ENCODE measurements around the gene PDE6B. TPM values are rescaled to one million over a fixed set of nuclear protein-coding genes. Genes with fewer than 3 reads are reported as not detected.

PDE6B gene
- polyA plus RNA-seq, 1 donor from 2014 or later: 3.2 TPM

DNA sequence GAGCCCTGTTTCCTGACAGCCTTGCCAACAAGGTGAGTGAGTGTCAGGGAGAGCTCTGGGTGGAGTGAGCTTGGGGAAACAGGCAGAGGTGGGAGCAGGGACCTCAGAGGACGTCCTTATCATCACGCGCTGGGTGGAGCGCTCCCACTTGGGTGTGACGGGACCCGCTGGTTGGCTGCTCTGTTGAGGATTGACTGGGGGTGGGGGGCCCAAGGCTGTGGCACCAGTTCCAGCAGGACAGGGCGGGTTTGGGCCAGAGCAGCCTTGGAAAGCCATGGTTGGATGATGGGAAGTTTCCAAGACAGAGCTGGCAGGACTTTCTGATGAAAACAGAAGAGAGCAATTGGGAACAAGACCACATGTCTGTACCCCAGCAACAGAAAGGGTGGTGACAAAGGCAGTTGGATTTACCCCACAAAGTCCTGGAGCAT is 77.3 kb downstream of the PDE6B start:
- H3K27me3 ChIP-seq (ENCODE audit: insufficient read depth, low read depth, low read length): no peaks in the 10 kb centered on the region
- no peaks in the 10 kb centered on the region for H4K20me1 ChIP-seq (ENCODE audit: insufficient read depth)
- no peak overlapping the region for H2AFZ ChIP-seq (ENCODE audit: low read depth, low read length)
- peaks cover 16% of the 10 kb centered on the region for H3K79me2 ChIP-seq (replicated peaks; ENCODE audit: insufficient read depth, low read length)
- H3K27ac ChIP-seq (ENCODE audit: low read length): no peak overlapping the region
- no peak overlapping the region for H3K4me3 ChIP-seq (ENCODE audit: low read length)
- no peaks in the 10 kb centered on the region for H3K9me2 ChIP-seq (ENCODE audit: insufficient read depth, low read length)
- no peaks in the 10 kb centered on the region for H3K36me3 ChIP-seq (ENCODE audit: insufficient read depth, low read length)
- no peak overlapping the region for H3K4me2 ChIP-seq (ENCODE audit: low read length)
- H3F3A ChIP-seq (ENCODE audit: insufficient read depth, low read length, poor library complexity, severe bottlenecking): no peaks in the 10 kb centered on the region
- TF ChIP-seq SMC3 (conservative IDR thresholded peaks at IDR 0.05; ENCODE audit: poor library complexity) (no peak), EP300 (conservative IDR thresholded peaks at IDR 0.05; ENCODE audit: poor library complexity, severe bottlenecking) (no peak), POLR2AphosphoS5 (IDR thresholded peaks at IDR 0.05) (no peak), TAF1 (IDR thresholded peaks at IDR 0.05; ENCODE audit: low read depth) (no peak), RAD21 (conservative IDR thresholded peaks at IDR 0.05) (no peak), EZH2 (IDR thresholded peaks at IDR 0.05; ENCODE audit: borderline replicate concordance, insufficient read depth, low read length, poor library complexity, severe bottlenecking) (no peak), MXI1 (conservative IDR thresholded peaks at IDR 0.05; ENCODE audit: poor library complexity, severe bottlenecking) (no peak)
- TF ChIP-seq, protein P1, sequence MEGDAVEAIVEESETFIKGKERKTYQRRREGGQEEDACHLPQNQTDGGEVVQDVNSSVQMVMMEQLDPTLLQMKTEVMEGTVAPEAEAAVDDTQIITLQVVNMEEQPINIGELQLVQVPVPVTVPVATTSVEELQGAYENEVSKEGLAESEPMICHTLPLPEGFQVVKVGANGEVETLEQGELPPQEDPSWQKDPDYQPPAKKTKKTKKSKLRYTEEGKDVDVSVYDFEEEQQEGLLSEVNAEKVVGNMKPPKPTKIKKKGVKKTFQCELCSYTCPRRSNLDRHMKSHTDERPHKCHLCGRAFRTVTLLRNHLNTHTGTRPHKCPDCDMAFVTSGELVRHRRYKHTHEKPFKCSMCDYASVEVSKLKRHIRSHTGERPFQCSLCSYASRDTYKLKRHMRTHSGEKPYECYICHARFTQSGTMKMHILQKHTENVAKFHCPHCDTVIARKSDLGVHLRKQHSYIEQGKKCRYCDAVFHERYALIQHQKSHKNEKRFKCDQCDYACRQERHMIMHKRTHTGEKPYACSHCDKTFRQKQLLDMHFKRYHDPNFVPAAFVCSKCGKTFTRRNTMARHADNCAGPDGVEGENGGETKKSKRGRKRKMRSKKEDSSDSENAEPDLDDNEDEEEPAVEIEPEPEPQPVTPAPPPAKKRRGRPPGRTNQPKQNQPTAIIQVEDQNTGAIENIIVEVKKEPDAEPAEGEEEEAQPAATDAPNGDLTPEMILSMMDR (IDR thresholded peaks at IDR 0.05; ENCODE audit: poor library complexity, severe bottlenecking): no peak
- TF ChIP-seq, protein P2, sequence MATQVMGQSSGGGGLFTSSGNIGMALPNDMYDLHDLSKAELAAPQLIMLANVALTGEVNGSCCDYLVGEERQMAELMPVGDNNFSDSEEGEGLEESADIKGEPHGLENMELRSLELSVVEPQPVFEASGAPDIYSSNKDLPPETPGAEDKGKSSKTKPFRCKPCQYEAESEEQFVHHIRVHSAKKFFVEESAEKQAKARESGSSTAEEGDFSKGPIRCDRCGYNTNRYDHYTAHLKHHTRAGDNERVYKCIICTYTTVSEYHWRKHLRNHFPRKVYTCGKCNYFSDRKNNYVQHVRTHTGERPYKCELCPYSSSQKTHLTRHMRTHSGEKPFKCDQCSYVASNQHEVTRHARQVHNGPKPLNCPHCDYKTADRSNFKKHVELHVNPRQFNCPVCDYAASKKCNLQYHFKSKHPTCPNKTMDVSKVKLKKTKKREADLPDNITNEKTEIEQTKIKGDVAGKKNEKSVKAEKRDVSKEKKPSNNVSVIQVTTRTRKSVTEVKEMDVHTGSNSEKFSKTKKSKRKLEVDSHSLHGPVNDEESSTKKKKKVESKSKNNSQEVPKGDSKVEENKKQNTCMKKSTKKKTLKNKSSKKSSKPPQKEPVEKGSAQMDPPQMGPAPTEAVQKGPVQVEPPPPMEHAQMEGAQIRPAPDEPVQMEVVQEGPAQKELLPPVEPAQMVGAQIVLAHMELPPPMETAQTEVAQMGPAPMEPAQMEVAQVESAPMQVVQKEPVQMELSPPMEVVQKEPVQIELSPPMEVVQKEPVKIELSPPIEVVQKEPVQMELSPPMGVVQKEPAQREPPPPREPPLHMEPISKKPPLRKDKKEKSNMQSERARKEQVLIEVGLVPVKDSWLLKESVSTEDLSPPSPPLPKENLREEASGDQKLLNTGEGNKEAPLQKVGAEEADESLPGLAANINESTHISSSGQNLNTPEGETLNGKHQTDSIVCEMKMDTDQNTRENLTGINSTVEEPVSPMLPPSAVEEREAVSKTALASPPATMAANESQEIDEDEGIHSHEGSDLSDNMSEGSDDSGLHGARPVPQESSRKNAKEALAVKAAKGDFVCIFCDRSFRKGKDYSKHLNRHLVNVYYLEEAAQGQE (IDR thresholded peaks at IDR 0.05; ENCODE audit: borderline replicate concordance): no peak
- H3K9ac ChIP-seq (ENCODE audit: low read length): no peak overlapping the region
- no peaks in the 10 kb centered on the region for H3K9me3 ChIP-seq (ENCODE audit: low read length)

DNA sequence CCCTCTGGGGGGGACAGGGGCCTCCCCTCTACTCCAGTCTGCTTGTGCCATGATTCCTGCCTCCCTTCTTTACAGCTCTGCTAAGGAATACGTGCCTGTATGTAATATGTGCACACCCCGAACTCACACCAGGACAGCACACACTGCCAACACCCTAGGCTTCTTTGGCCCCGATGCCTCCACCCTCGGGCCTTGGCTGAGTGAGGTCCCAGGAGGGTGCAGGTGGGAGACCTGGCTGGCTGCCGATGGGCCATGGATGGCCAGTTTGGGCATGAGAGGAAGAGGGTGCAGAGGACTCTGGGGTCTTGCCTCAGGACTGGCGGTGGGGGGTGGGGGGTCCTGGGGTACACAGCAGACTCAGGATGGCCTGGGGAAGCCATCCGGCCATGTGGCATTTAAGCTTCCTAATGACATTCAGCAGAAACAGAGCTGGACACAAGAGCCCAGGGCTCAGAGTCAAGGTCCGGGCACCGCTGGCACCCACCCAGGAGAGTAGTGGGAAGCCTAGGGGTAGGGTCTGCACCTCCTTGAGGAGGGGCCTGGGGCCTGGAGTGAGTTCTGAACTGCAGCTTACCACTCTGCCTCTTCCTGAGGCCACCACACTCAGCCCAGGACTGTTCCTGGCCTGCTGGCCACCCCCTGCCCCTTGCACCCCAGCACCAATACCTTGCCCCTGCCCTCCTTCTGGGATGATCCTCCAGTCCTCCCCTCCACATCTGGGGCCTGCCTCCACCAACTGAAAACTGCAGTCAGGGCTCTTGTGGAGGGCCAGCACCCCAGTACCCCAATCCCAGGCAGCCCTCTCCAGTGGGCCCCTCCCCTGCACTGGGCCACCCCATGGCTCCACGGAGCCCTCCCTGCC is 78.2 kb downstream of the PDE6B start:
- Histone ChIP-seq H2AFZ (ENCODE audit: low read depth, low read length) (no peak overlapping the region), H3K27ac (ENCODE audit: low read length) (no peak overlapping the region), H3K9me3 (ENCODE audit: low read length) (no peaks in the 10 kb centered on the region), H3K9me2 (ENCODE audit: insufficient read depth, low read length) (no peaks in the 10 kb centered on the region), H3K36me3 (ENCODE audit: insufficient read depth, low read length) (no peaks in the 10 kb centered on the region), H3K4me2 (ENCODE audit: low read length) (no peak overlapping the region), H3K79me2 (replicated peaks; ENCODE audit: insufficient read depth, low read length) (peaks cover 23% of the 10 kb centered on the region), H3K27me3 (ENCODE audit: insufficient read depth, low read depth, low read length) (no peaks in the 10 kb centered on the region), H3K4me3 (ENCODE audit: low read length) (no peak overlapping the region), H4K20me1 (ENCODE audit: insufficient read depth) (no peaks in the 10 kb centered on the region), H3K9ac (ENCODE audit: low read length) (no peak overlapping the region), H3F3A (ENCODE audit: insufficient read depth, low read length, poor library complexity, severe bottlenecking) (no peaks in the 10 kb centered on the region)
- TF ChIP-seq EZH2 (IDR thresholded peaks at IDR 0.05; ENCODE audit: borderline replicate concordance, insufficient read depth, low read length, poor library complexity, severe bottlenecking) (no peak), RAD21 (conservative IDR thresholded peaks at IDR 0.05) (no peak), POLR2AphosphoS5 (IDR thresholded peaks at IDR 0.05) (no peak), TAF1 (IDR thresholded peaks at IDR 0.05; ENCODE audit: low read depth) (no peak), SMC3 (conservative IDR thresholded peaks at IDR 0.05; ENCODE audit: poor library complexity) (no peak), EP300 (conservative IDR thresholded peaks at IDR 0.05; ENCODE audit: poor library complexity, severe bottlenecking) (no peak), MXI1 (conservative IDR thresholded peaks at IDR 0.05; ENCODE audit: poor library complexity, severe bottlenecking) (no peak)
- TF ChIP-seq, protein P1 (IDR thresholded peaks at IDR 0.05; ENCODE audit: poor library complexity, severe bottlenecking): no peak
- TF ChIP-seq, protein P2 (IDR thresholded peaks at IDR 0.05; ENCODE audit: borderline replicate concordance): no peak
